ENCODE data around the gene SDC4.

GRCh38 chr20:45395114-45395415 lies 46.8 kb upstream of the SDC4 start:
- TF ChIP-seq CTCF (IDR thresholded peaks at IDR 0.05; ENCODE audit: low read depth, low read length, missing input control) (no peak), TAF1 (conservative IDR thresholded peaks at IDR 0.05) (no peak), RAD21 (IDR thresholded peaks at IDR 0.05) (no peak), ZBTB33 (IDR thresholded peaks at IDR 0.05) (no peak), MAX (IDR thresholded peaks at IDR 0.05) (no peak), FOXA1 (IDR thresholded peaks at IDR 0.05) (no peak)
